Measurements from ENCODE around the gene FAM98B. TPM values are rescaled to one million over a fixed set of nuclear protein-coding genes. Genes with fewer than 3 reads are reported as not detected.

The FAM98B gene
- total and polyA plus RNA-seq, 2 of the 8 experiments (the other 6 are each of a cell fraction or from before 2014, with no cell fraction given) = 5.9 to 48.4 TPM

GRCh38 chr15:38528294-38528693 lies 74.4 kb downstream of the FAM98B start:
- Histone ChIP-seq H2AK5ac (ENCODE audit: low read depth, low read length) (no peak overlapping the region), H2AFZ (ENCODE audit: low read length) (no peak overlapping the region), H3K56ac (replicated peaks; ENCODE audit: insufficient read length, low read depth, low read length) (no peak overlapping the region), H3K36me3 (ENCODE audit: control insufficient read depth in 2 of 4, insufficient read depth in 4 of 4, low read length in 3 of 4) (no peaks in the 10 kb centered on the region), H3K9me3 (ENCODE audit: insufficient read depth in 2 of 2, low read depth in 1 of 2, low read length in 1 of 2) (no peaks in the 10 kb centered on the region), H4K20me1 (replicated peaks in 1 of 2; ENCODE audit: control insufficient read depth in 1 of 2, insufficient read depth in 2 of 2, low read length in 2 of 2) (no peaks in the 10 kb centered on the region), H3K4me1 (replicated peaks in 1 of 4; ENCODE audit: control insufficient read depth in 3 of 4, insufficient read depth in 4 of 4, low read length in 3 of 4) (no peaks in the 10 kb centered on the region), H3K79me1 (ENCODE audit: low read depth, low read length) (no peaks in the 10 kb centered on the region), H4K91ac (replicated peaks; ENCODE audit: insufficient read length, low read length) (no peak overlapping the region), H2BK12ac (ENCODE audit: low read depth, low read length) (no peak overlapping the region), H3K23ac (ENCODE audit: insufficient read length) (no peak overlapping the region), H2BK20ac (ENCODE audit: low read length) (no peak overlapping the region), H3K23me2 (ENCODE audit: low read depth, low read length) (no peaks in the 10 kb centered on the region), H3K18ac (ENCODE audit: extremely low read depth, low read length) (no peak overlapping the region), H3K4ac (replicated peaks; ENCODE audit: insufficient read length, low read depth, low read length) (no peak overlapping the region), H2BK120ac (replicated peaks; ENCODE audit: low read depth, low read length) (no peak overlapping the region), H2BK15ac (ENCODE audit: low read length) (no peak overlapping the region), H3K79me2 (ENCODE audit: control insufficient read depth in 1 of 2, insufficient read depth in 2 of 2, low read length in 2 of 2) (no peaks in the 10 kb centered on the region), H3K4me2 (ENCODE audit: insufficient read depth in 1 of 2, low read depth in 2 of 2, low read length in 2 of 2) (no peak overlapping the region), H4K5ac (ENCODE audit: insufficient read length, low read depth, low read length) (no peak overlapping the region), H4K8ac (ENCODE audit: extremely low read depth, insufficient read depth, low read length) (no peak overlapping the region), H3K9ac (replicated peaks in 1 of 4; ENCODE audit: extremely low read depth in 1 of 4, low read depth in 3 of 4, low read length in 3 of 4) (no peak overlapping the region), H3K4me3 (ENCODE audit: extremely low read depth in 1 of 4, insufficient read depth in 2 of 4, low read depth in 3 of 4, low read length in 4 of 4) (no peak overlapping the region), H3K14ac (ENCODE audit: insufficient read length) (no peak overlapping the region), H2BK5ac (ENCODE audit: low read depth, low read length) (no peak overlapping the region), H3K27ac (ENCODE audit: low read depth, low read length) (no peak overlapping the region), H3K27me3 (replicated peaks in 1 of 4; ENCODE audit: control insufficient read depth in 3 of 4, extremely low read depth in 1 of 4, insufficient read depth in 3 of 4, low read length in 3 of 4) (no peaks in the 10 kb centered on the region)
- FAIRE-seq = no peak
- CTCF ChIA-PET (ENCODE audit: partially characterized antibody) = interaction anchor here (0.7 to 0.8 kb wide), 2 partner anchors 11 to 53 kb away, joined by 3 read pairs; no protein-coding TSS in a partner anchor
- DNase-seq (ENCODE audit: low read depth in 1 of 2, low spot score in 2 of 2) = no peak
- POLR2A ChIA-PET (ENCODE audit: partially characterized antibody) = interaction anchor here (1.2 kb wide), 1 partner anchor 16 kb away, joined by 3 read pairs; no protein-coding TSS in a partner anchor
- 92% methylated on average over 1 of the region's 1 CpG; no CpG with 5 or more reads in 1 of the 2 experiments for whole genome bisulfite sequencing, 2 experiments (ENCODE audit: extremely low coverage in 1 of 2, insufficient coverage in 1 of 2, insufficient read length in 1 of 2, insufficient replicate concordance in 2 of 2, low coverage in 1 of 2, low lambda C conversion rate in 2 of 2, missing lambda C conversion rate in 1 of 2)
- no peak for TF ChIP-seq ASH2L (IDR thresholded peaks at IDR 0.05; ENCODE audit: low read length)
- no peak for TF ChIP-seq EZH2 (IDR thresholded peaks at IDR 0.05; ENCODE audit: low read depth, low read length, severe bottlenecking)
- TF ChIP-seq CEBPB (IDR thresholded peaks at IDR 0.05; ENCODE audit: low read depth, low read length) = no peak
- TF ChIP-seq TBP (IDR thresholded peaks at IDR 0.05; ENCODE audit: low read depth, low read length) = no peak
- no peak for TF ChIP-seq ATF2 (IDR thresholded peaks at IDR 0.05; ENCODE audit: low read length)
- TF ChIP-seq SUZ12 (IDR thresholded peaks at IDR 0.05; ENCODE audit: low read length) = no peak
- TF ChIP-seq NANOG (IDR thresholded peaks at IDR 0.05; ENCODE audit: insufficient read depth, low read depth, low read length, poor library complexity, severe bottlenecking) = no peak
- TF ChIP-seq BCL11A (IDR thresholded peaks at IDR 0.05; ENCODE audit: low read depth in 2 of 2, low read length in 2 of 2) = no peak
- TF ChIP-seq MAFK (IDR thresholded peaks at IDR 0.05; ENCODE audit: low read depth, low read length) = no peak
- TF ChIP-seq RBBP5 (IDR thresholded peaks at IDR 0.05; ENCODE audit: borderline replicate concordance, low read depth, low read length) = no peak
- TF ChIP-seq YY1 (IDR thresholded peaks at IDR 0.05; ENCODE audit: low read depth, low read length) = no peak
